ENCODE results near the gene NAAA. TPM values are rescaled to one million over a fixed set of nuclear protein-coding genes. Genes with fewer than 3 reads are reported as not detected.
"Not testable (repeated sequence)": the region's sequence is repeated elsewhere in the genome, so short reads cannot be mapped to it uniquely, and the experiment has no call there.

The NAAA gene
- total RNA-seq = 17.0 and 28.6 TPM in 2 replicates

DNA sequence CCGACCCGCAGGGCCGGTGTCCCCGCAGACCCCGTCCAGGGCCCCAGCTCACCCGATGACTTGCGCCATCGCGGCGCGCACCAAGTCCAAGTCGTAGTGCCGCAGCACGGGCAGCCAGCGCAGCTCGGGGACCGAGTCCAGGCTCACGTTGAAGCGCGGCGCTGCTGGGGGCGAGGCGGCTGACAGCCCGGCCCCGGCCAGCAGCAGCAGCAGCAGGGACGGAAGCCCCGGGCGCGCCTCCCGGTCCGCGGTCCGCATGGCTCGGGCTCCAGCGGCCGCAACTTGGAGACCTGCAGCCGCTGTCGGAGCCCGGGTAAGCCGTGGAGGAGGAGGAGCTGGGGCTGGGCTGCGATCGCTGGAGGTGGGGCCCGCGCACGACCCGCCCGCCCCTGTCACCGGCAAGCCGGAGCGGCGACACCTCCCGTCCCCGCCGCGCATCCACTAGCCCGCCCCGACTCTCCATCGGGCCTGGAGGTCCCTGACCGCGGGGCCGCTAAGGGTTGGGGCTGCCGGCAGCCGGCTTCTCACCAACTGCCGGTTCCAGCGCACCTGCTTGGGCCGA, at the start of gene NAAA:
Gene NAAA (minus strand): TSS at position 322 of the 562 bp plus-strand sequence. CDS start 64 bp downstream, at position 258.
- DNase-seq (ENCODE audit: low read depth in 2 of 2) = peak; percentile 77 to 83

GRCh38 chr4:75989846-75990528, 49.2 kb upstream of the NAAA start:
- DNase-seq (ENCODE audit: low read depth in 2 of 2) = peak; percentile 36 to 41

DNA sequence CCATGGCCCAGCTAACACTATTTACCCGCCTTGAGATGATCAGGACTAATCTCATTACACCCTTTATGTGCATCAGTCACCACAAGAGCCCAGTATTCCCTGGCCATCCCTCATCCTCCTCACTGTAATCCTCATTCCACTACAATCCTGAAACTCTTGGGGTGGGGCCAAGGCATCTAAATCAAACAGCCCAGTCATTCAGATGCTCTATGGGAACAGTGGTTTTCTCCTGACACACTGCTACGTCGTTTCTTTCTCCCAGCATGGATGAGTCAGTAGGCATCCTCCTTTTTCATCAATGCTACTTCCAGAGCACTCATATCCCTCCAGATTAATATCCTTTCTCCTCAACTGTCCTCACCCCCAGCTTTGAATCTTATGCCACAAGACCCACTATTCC, 44.3 kb upstream of the NAAA start:
- peak in 1 of 2 donors; percentile 69 for DNase-seq (ENCODE audit: low read depth in 2 of 2)

GRCh38 chr4:75980576-75980975, 39.8 kb upstream of the NAAA start:
- peak in 1 of 2 donors; percentile 5 for DNase-seq (ENCODE audit: low read depth in 2 of 2)

- no peak for DNase-seq (ENCODE audit: low read depth in 2 of 2)
These were observed 35.4 kb upstream of the NAAA start for GRCh38 chr4:75976177-75976576.

DNA sequence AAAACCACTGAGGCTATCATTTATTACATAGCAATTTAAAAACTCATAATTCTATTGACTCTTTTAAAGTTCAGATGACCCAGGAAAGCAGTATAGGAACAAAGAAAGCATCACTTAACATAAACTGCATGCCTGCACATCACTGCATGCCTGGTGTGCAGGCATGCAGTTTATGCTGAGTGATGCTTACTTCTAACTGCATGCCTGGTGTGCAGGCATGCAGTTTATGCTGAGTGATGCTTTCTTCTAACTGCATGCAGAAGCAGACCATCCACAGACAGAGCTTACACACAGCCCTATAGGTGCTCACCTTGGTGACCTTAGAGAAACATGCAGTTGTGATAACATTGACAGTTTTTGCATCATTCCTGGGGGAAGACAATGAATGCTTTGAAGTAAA, 33.0 kb upstream of the NAAA start:
- DNase-seq (ENCODE audit: low read depth in 2 of 2) = no peak

GRCh38 chr4:75968084-75968483, 27.3 kb upstream of the NAAA start:
- no peak for DNase-seq (ENCODE audit: low read depth in 2 of 2)

DNA sequence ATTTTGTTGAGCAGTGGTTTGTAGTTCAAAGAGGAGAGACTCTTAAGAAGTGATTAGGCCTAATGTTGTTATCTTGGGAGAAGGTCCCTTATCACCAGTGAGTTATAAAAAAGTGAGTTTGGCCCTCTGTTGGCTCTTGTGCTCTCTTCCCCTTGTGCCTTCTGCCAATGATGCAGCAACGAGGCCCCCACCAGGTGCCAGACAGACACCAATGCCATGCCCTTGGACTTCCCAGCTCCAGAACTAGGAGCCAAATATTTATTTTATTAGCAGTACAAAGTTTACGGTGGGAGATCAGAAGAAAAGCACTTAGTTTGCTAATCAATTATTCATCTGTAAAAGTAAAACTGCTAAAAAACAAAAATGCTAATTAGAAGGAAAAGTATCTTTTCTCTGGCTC, 22.7 kb upstream of the NAAA start:
- no peak for DNase-seq (ENCODE audit: low read depth in 2 of 2)

- not testable (repeated sequence) for DNase-seq (ENCODE audit: low read depth in 2 of 2)
These were observed 21.3 kb upstream of the NAAA start for GRCh38 chr4:75962072-75962471.

- not testable (repeated sequence) for DNase-seq (ENCODE audit: low read depth in 2 of 2)
These were observed 17.7 kb upstream of the NAAA start for GRCh38 chr4:75958546-75958945.

DNA sequence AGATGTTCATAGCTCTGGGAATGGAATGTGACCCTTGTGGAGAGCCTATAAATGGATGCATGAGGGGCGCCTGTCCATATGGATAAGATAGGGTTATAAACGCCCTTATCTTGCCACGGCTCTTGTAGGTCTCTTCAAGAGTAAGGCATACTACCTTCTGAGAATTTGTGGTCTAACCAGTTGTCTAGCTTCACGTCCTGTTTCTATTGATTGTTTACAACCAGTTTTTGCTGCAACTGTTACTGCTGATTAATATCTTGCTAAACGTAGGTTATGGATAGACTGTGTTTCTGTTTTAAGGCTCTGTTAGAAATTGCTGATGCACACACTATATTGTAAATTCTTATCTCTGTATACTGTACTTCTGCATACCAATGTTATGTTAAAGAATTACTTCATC, 14.0 kb upstream of the NAAA start:
- DNase-seq (ENCODE audit: low read depth in 2 of 2) = not testable (repeated sequence)

GRCh38 chr4:75953509-75953908, 12.7 kb upstream of the NAAA start:
- no peak for DNase-seq (ENCODE audit: low read depth in 2 of 2)

DNA sequence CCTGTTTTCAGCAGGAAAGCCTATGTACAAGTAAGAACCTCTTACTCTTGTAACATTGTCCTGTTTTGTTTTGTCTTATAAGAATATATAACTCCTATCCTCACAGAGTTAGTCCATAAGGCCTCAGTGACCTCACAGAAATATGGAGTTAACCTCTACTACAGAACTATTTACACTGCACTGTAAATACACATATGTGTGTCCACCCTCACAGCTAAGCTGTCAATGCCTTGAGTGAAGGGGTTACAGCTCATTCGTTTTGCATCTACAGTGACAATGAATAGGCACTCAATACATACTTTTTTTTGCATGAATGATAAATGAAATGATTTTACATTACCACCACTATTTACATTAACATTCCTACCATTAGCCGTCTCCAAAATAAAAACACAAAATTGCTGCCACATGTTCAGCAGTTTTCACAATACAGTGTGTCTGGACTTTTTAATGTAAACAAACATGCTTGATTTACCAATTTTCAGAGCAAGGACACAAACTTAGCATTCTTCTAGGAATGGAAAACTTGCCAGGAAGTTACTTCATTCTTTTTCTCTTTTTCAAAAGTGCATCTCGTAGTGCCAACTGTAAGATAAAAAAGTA, 9.5 kb upstream of the NAAA start:
- no peak for DNase-seq (ENCODE audit: low read depth in 2 of 2)

- DNase-seq (ENCODE audit: low read depth in 2 of 2) = no peak
These were observed 8.1 kb upstream of the NAAA start for GRCh38 chr4:75948822-75949444.

DNA sequence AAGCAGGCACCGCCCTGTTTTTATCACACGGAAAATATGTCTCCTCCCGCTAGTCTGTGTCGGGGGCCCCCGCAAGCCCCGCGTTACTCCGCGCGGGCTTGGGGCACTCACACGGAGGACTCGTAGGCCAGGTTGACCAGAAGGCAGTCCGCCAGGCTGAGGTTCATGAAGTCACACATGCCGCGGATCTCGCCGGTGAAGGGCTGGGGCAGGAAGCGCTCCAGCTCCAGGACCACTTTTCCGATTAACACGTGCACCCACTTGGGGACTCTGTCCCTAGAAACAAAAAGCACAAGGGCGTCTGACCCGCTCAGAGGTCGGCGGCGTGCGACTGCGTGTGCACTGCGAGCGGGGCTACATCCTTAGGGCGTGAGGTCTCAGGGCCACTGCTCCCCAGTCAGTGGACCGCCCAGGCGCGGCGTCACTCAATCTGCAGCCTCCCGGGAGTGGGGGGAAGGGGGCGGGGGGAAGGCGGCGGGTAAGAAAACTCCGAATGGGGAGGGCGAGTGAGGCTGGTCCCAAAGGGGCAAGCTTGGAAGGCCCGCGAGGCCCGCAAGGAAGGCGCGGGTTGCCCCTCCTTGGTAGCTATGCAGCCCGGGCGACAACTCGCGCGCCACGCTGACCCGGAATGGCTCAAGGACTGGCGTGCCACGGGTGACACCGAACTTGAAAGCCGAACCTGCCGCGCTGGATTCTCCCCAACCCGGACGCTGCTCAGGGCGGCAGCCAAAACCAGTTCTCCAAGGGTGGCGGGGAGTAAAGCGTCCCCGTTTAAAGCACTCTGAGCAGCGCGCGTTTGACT, 722 bp downstream of the NAAA start:
- peak; percentile 50 to 64 for DNase-seq (ENCODE audit: low read depth in 2 of 2)

DNA sequence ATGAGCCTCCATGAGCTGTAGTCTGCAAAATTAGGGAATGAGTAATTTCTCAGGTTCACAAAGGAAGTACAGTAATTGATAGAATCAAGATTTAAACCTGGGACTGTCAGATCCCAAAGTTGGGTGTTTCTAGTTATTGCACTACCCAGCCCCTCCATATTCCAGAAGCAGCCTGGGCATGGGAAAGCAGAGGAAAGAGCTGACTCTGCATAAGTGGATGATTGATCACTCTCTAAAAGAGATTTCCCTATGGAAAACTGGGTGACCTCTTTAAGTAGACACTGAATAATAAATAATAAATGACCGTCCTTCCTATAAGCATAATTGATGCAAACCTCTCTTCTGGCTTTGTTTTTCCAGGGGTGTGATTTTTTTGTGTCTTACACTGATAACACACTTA, 5.2 kb downstream of the NAAA start:
- DNase-seq (ENCODE audit: low read depth in 2 of 2) = no peak

DNA sequence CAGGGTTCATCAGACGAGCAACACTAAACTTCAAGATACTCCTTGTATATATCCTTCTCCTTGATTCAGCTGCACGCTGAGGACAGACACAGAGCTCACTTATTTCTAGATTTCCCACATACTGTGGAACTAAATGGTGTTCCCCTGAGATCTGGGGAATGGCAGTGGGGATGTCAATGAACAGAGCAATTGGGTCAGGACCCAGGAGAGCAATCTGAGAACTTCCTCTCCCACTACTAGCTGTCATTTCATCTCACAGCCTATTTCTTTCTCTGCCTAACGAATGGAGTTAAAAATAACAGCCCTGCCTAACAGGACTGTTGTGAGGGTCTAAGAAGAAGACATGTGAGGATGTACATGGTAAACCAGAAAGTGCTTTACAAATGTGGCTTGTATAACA, 10.7 kb downstream of the NAAA start:
- no peak for DNase-seq (ENCODE audit: low read depth in 2 of 2)

GRCh38 chr4:75924916-75925315, 15.9 kb downstream of the NAAA start:
- not testable (repeated sequence) for DNase-seq (ENCODE audit: low read depth in 2 of 2)

DNA sequence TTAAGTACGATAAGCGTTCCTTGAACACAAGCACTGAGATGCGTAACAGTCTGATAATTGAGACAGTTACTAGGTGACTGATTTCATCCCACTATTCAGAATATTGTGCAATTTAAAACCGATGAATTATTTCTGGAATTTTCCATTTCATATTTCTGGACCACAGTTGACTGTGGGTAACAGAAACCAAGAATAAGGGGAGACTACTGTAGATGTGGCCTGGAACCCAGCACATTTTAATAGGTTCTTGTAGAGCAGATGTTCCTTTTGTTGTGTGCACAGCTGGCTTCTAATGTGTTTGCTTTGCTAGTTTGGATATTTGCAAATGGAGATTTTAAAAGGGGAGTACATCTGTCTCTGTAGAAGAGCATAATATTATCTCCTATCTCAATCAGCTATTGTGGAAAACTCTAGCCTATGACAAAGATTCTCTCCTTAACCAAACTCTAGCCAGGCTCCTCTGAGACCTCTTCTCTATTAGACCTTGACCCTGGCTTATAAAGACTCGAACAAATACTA, 16.4 kb downstream of the NAAA start:
- no peak for DNase-seq (ENCODE audit: low read depth in 2 of 2)

DNA sequence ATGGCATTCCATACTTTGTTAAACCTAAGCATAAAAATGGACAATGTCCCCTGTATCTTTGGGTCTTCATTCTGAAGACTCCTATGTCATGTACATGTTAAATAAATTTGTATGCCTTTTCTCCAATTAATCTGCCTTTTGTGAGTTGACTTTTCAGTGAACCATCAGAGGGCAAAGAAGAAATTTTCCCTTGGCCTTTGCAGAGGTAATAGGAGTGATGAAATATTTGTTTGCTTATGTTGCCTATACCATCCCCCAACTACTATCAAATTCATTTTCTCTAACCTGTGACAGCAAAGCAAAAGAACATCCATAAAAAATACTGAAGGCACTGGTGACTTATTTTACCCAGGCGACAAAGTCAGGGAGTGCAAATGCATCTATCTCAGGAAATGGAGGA, 18.2 kb downstream of the NAAA start:
- DNase-seq (ENCODE audit: low read depth in 2 of 2) = no peak

DNA sequence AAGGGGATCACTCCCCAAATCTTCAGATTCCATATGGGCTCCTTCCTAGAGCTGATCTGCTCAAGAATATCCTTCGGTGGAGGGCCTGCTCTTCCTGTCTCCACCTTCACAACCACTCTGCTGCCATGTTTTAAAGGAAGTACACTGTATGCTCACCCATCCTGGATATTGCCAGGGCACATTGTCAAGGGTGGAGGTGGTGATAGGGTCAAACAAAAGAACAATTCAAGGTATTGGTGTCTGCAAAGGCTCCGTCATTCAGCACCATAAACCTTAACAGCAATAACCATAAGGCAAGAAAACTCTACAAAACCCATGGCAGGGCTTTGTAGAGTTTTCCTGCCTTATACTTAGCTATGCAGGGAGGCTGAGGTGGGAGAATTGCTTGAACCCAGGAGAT, 18.9 kb downstream of the NAAA start:
- DNase-seq (ENCODE audit: low read depth in 2 of 2) = no peak

DNA sequence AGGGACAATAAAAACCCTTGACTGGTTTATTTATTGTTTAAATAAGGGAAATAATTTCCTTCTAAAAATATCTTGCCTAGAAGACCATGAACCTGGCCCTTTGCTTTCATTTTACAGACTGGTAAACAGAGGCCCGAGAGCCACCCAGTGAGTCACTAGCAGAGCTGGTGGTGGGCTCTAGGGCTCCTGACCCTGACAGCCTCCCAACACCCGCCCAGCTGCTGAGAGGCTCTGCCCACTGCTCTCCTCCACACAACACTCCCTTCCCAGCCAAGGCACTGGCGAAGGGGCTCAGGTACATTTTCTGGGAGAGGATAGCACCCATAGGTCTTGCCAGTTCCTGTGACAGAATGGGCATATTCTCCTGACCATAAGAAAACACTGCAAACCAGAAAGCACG, 20.5 kb downstream of the NAAA start:
- no peak for DNase-seq (ENCODE audit: low read depth in 2 of 2)

Data from lung microvascular endothelial cell (primary cell).